Measurements from ENCODE around the gene SLC10A1. TPM values are rescaled to one million over a fixed set of nuclear protein-coding genes. Genes with fewer than 3 reads are reported as not detected.

The SLC10A1 gene
- total and polyA plus RNA-seq, 4 donors, result 1.1 to 77.3 (median 60.3) TPM

DNA sequence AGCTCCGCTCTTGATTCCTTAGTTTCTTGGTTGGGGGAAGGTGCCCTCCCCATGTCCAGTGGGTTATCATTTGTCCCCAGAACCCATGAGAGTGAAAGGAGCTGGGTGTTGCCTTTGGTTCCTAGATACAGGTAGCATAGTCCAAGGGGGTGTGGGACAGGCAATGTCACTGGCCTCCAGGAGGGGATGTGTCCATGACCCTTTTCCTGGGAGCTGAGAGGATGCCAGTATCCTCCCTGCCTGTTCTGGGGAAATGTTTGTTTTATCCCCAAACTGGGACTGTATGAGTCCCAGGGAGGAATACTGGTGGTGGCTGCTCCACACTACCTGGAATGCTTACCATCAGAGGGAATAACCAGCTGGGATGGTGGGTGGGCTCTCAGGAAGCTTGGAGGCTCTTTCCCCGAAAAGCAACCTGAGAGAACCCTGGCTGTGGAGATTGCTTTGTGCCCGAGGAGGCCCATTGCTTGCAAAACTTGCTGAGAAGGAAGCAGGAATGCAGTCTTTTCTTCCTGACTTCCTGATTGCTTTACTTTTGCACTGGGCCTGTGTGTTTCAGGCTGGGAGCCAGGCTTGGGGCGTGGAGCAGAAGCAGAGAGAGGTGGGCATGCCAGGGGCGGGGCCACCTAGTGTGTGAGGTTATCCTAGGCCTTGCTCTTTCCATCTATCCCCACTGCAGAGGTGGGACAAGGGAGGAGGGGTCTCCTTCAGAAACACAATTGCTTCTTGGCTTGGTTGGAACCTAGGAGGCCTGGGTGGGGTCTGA, 715 bp upstream of the SLC10A1 start (continued):
- TF ChIP-seq, protein P1, sequence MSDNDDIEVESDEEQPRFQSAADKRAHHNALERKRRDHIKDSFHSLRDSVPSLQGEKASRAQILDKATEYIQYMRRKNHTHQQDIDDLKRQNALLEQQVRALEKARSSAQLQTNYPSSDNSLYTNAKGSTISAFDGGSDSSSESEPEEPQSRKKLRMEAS (IDR thresholded peaks at IDR 0.05), result peak; percentile 1
- no peak for TF ChIP-seq CTCF (IDR thresholded peaks at IDR 0.05; ENCODE audit: low read depth, low read length, missing input control)
- TF ChIP-seq FOXA1 (IDR thresholded peaks at IDR 0.05), result no peak
- TF ChIP-seq TAF1 (conservative IDR thresholded peaks at IDR 0.05), result no peak

GRCh38 chr14:69795691-69796090, 1.4 kb downstream of the SLC10A1 start:
- H3K4me3 ChIP-seq (ENCODE audit: low read depth in 1 of 3, low read length in 3 of 3), result peak overlapping the region; percentile 52 to 89 (median 87)

More at GRCh38 chr14:69795691-69796090, 1.4 kb downstream of the SLC10A1 start:
- no peaks in the 10 kb centered on the region for H3K9me3 ChIP-seq (ENCODE audit: control insufficient read depth in 4 of 4, low read length in 3 of 4)
- peak overlapping the region; percentile 71 to 81 for H3K9ac ChIP-seq (ENCODE audit: low read depth in 1 of 2, low read length in 2 of 2)
- no peaks in the 10 kb centered on the region for H3K27me3 ChIP-seq (ENCODE audit: control insufficient read depth in 4 of 4, insufficient read depth in 4 of 4, low read length in 3 of 4)
- H3K27ac ChIP-seq (ENCODE audit: low read depth in 1 of 2, low read length in 2 of 2), result peak overlapping the region; percentile 80 to 94
- 42% methylated on average over 4 of the region's 4 CpGs for WGBS
- no peak for DNase-seq (ENCODE audit: low spot score)
- peaks cover 17 to 50% (median 32%) of the 10 kb centered on the region in 4 donors for H3K4me1 ChIP-seq (ENCODE audit: control insufficient read depth in 4 of 4, insufficient read depth in 4 of 4, low read length in 3 of 4)
- TF ChIP-seq RAD21 (IDR thresholded peaks at IDR 0.05) (no peak), GABPA (IDR thresholded peaks at IDR 0.05 in 1 of 2, conservative IDR thresholded peaks at IDR 0.05 in 1 of 2) (no peak), SP1 (IDR thresholded peaks at IDR 0.05) (no peak), NR2F2 (IDR thresholded peaks at IDR 0.05) (no peak), JUND (IDR thresholded peaks at IDR 0.05) (no peak), EGR1 (IDR thresholded peaks at IDR 0.05; ENCODE audit: low read depth in 2 of 2) (no peak), HNF4A (conservative IDR thresholded peaks at IDR 0.05) (no peak), YY1 (IDR thresholded peaks at IDR 0.05) (no peak), FOXA2 (IDR thresholded peaks at IDR 0.05) (no peak), FOXA1 (IDR thresholded peaks at IDR 0.05) (no peak), HNF4G (IDR thresholded peaks at IDR 0.05) (no peak), ZBTB33 (IDR thresholded peaks at IDR 0.05) (no peak), CTCF (IDR thresholded peaks at IDR 0.05; ENCODE audit: low read depth, low read length, missing input control) (no peak), ATF3 (IDR thresholded peaks at IDR 0.05) (no peak), TAF1 (conservative IDR thresholded peaks at IDR 0.05) (no peak), RXRA (IDR thresholded peaks at IDR 0.05) (no peak)
- TF ChIP-seq, protein P1 (IDR thresholded peaks at IDR 0.05), result no peak
- TF ChIP-seq, protein P2, sequence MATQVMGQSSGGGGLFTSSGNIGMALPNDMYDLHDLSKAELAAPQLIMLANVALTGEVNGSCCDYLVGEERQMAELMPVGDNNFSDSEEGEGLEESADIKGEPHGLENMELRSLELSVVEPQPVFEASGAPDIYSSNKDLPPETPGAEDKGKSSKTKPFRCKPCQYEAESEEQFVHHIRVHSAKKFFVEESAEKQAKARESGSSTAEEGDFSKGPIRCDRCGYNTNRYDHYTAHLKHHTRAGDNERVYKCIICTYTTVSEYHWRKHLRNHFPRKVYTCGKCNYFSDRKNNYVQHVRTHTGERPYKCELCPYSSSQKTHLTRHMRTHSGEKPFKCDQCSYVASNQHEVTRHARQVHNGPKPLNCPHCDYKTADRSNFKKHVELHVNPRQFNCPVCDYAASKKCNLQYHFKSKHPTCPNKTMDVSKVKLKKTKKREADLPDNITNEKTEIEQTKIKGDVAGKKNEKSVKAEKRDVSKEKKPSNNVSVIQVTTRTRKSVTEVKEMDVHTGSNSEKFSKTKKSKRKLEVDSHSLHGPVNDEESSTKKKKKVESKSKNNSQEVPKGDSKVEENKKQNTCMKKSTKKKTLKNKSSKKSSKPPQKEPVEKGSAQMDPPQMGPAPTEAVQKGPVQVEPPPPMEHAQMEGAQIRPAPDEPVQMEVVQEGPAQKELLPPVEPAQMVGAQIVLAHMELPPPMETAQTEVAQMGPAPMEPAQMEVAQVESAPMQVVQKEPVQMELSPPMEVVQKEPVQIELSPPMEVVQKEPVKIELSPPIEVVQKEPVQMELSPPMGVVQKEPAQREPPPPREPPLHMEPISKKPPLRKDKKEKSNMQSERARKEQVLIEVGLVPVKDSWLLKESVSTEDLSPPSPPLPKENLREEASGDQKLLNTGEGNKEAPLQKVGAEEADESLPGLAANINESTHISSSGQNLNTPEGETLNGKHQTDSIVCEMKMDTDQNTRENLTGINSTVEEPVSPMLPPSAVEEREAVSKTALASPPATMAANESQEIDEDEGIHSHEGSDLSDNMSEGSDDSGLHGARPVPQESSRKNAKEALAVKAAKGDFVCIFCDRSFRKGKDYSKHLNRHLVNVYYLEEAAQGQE (IDR thresholded peaks at IDR 0.05), result no peak
- H3K36me3 ChIP-seq (ENCODE audit: control insufficient read depth in 4 of 4, insufficient read depth in 3 of 4, low read depth in 1 of 4, low read length in 3 of 4), result no peaks in the 10 kb centered on the region
